IMR-90 (cell line): Measurements from ENCODE around the gene C2orf49. TPM values are rescaled to one million over a fixed set of nuclear protein-coding genes. Genes with fewer than 3 reads are reported as not detected.

Source experiments
- ATAC-seq: fragments of 200-7000 bp; cut with Tn5 transposase; 2 replicates; pipeline ENCODE4 v1.9.1; 2020; ENCODE audit warnings: low read depth, mild to moderate bottlenecking, moderate library complexity
- BruUV-seq: library from RNA; stranded (reverse); fragments of 400-500 nt; replicated peaks from 2 replicates; lab custom pipeline; 2021; lab: Mats Ljungman, UMichigan
- CTCF ChIA-PET: fragments of 300-600 bp; formaldehyde crosslinking; extraction: SDS; loops from one replicate; lab custom pipeline; 2021; ENCODE audit warnings: antibody characterized with exemption; lab: Yijun Ruan, JAX
- POLR2A ChIA-PET: fragments of 300-600 bp; sonication (Branson Sonifier 250); formaldehyde crosslinking; loops from one replicate; lab custom pipeline; 2022; ENCODE audit warnings: antibody characterized with exemption; ENCODE audit not compliant: unreplicated experiment; lab: Charles Lee
- DNase-seq: peaks from one replicate; pipeline ENCODE4 v3.0.0; 2013
- H2AFZ ChIP-seq: replicated peaks from 2 replicates; pipeline ENCODE3; 2013; ENCODE audit warnings: low read length, mild to moderate bottlenecking; ENCODE audit not compliant: poor library complexity
- H2AK5ac ChIP-seq: 2 replicates; pipeline ENCODE4 v1.6.1; 2013; ENCODE audit warnings: low read depth, low read length, inconsistent platforms
- H2AK9ac ChIP-seq: replicated peaks from 2 replicates; pipeline ENCODE3; 2013; ENCODE audit warnings: mild to moderate bottlenecking, low read depth, low read length, moderate library complexity; ENCODE audit not compliant: poor library complexity
- H2BK120ac ChIP-seq: 2 replicates; pipeline ENCODE4 v1.6.1; 2013; ENCODE audit warnings: low read depth, low read length, inconsistent platforms
- H2BK15ac ChIP-seq: 3 replicates; pipeline ENCODE4 v1.6.1; 2013; ENCODE audit warnings: low read depth, low read length, inconsistent platforms
- H2BK20ac ChIP-seq: 2 replicates; pipeline ENCODE4 v1.6.1; 2013; ENCODE audit warnings: low read depth, mild to moderate bottlenecking, inconsistent platforms, low read length, moderate library complexity
- H2BK5ac ChIP-seq: 2 replicates; pipeline ENCODE4 v1.6.1; 2013; ENCODE audit warnings: mild to moderate bottlenecking, low read depth, low read length, inconsistent platforms; ENCODE audit not compliant: poor library complexity, severe bottlenecking
- H3K14ac ChIP-seq: replicated peaks from 2 replicates; pipeline ENCODE4 v1.6.1; 2013; ENCODE audit warnings: low read depth, low read length, inconsistent platforms
- H3K18ac ChIP-seq: 2 replicates; pipeline ENCODE4 v1.6.1; 2013; ENCODE audit warnings: low read depth, low read length, control low read depth
- H3K23ac ChIP-seq: 2 replicates; pipeline ENCODE4 v1.6.1; 2013; ENCODE audit warnings: low read depth, low read length, inconsistent platforms
- H3K27ac ChIP-seq: 2 replicates; pipeline ENCODE4 v1.5.1; 2013; ENCODE audit warnings: mild to moderate bottlenecking, control low read depth, low read length; ENCODE audit not compliant: insufficient read depth
- H3K27me3 ChIP-seq: 2 replicates; pipeline ENCODE4 v1.6.1; 2013; ENCODE audit warnings: low read length; ENCODE audit not compliant: control insufficient read depth, insufficient read depth
- H3K36me3 ChIP-seq: 2 replicates; pipeline ENCODE4 v1.6.1; 2013; ENCODE audit warnings: low read length, mixed read lengths; ENCODE audit not compliant: control insufficient read depth, insufficient read depth
- H3K4ac ChIP-seq: 2 replicates; pipeline ENCODE4 v1.6.1; 2013; ENCODE audit warnings: low read depth, low read length, inconsistent platforms
- H3K4me1 ChIP-seq: 2 replicates; pipeline ENCODE4 v1.6.1; 2013; ENCODE audit warnings: low read length, mixed read lengths; ENCODE audit not compliant: control insufficient read depth, insufficient read depth
- H3K4me2 ChIP-seq: 2 replicates; pipeline ENCODE4 v1.6.1; 2013; ENCODE audit warnings: low read depth, mild to moderate bottlenecking, control low read depth, low read length, moderate library complexity
- H3K4me3 ChIP-seq: 2 replicates; pipeline ENCODE4 v1.5.1; 2013; ENCODE audit warnings: low read depth, mild to moderate bottlenecking, control low read depth, low read length, moderate library complexity; ENCODE audit not compliant: insufficient read depth
- H3K56ac ChIP-seq: 2 replicates; pipeline ENCODE4 v1.6.1; 2013; ENCODE audit warnings: low read length, inconsistent platforms; ENCODE audit not compliant: insufficient read depth; ENCODE audit errors: extremely low read depth
- H3K79me1 ChIP-seq, 2 experiments: 2 replicates each; pipeline ENCODE4 v1.6.1; 2013; ENCODE audit warnings: low read length in 2 of 2, inconsistent platforms in 1 of 2, low read depth in 1 of 2
- H3K9ac ChIP-seq: 2 replicates; pipeline ENCODE4 v1.6.1; 2013; ENCODE audit warnings: low read depth, low read length, control low read depth
- H3K9me1 ChIP-seq: 2 replicates; pipeline ENCODE4 v1.6.1; 2013; ENCODE audit warnings: low read length, inconsistent platforms; ENCODE audit not compliant: insufficient read depth
- H3K9me3 ChIP-seq: 2 replicates; pipeline ENCODE4 v1.6.1; 2013; ENCODE audit warnings: low read length; ENCODE audit not compliant: control insufficient read depth, insufficient read depth
- H4K20me1 ChIP-seq: 2 replicates; pipeline ENCODE4 v1.6.1; 2013; ENCODE audit warnings: low read length, inconsistent platforms; ENCODE audit not compliant: insufficient read depth
- H4K5ac ChIP-seq: 2 replicates; pipeline ENCODE4 v1.6.1; 2013; ENCODE audit warnings: mild to moderate bottlenecking, low read depth, low read length, control low read depth
- H4K8ac ChIP-seq, 2 experiments: 2 replicates each; pipeline ENCODE4 v1.6.1; 2013; ENCODE audit warnings: low read depth in 2 of 2, low read length in 2 of 2, control low read depth in 1 of 2, inconsistent platforms in 1 of 2
- H4K91ac ChIP-seq: 2 replicates; pipeline ENCODE4 v1.6.1; 2013; ENCODE audit warnings: low read depth, low read length, inconsistent platforms; ENCODE audit not compliant: insufficient read depth
- BHLHE40 ChIP-seq: fragments of 150-350 bp; IDR thresholded peaks from 2 replicates; pipeline ENCODE4 v1.6.1; 2016; ENCODE audit warnings: mild to moderate bottlenecking, low read depth, low read length
- CEBPB ChIP-seq: IDR thresholded peaks from 2 replicates; pipeline ENCODE4 v1.6.1; 2012; ENCODE audit warnings: low read depth, low read length, improper control_type of control experiment
- CTCF ChIP-seq: conservative IDR thresholded peaks from 2 replicates; pipeline ENCODE4 v1.5.1; 2012; ENCODE audit warnings: mild to moderate bottlenecking, low read depth, low read length, improper control_type of control experiment
- ELK1 ChIP-seq: fragments of 150-350 bp; IDR thresholded peaks from 2 replicates; pipeline ENCODE4 v1.6.1; 2016; ENCODE audit warnings: low read depth, mild to moderate bottlenecking, low read length, moderate library complexity, borderline replicate concordance
- MAFK ChIP-seq: IDR thresholded peaks from 2 replicates; pipeline ENCODE4 v1.6.1; 2012; ENCODE audit warnings: low read depth, low read length, improper control_type of control experiment
- MAZ ChIP-seq: IDR thresholded peaks from 2 replicates; pipeline ENCODE4 v1.6.1; 2012; ENCODE audit warnings: low read depth, mild to moderate bottlenecking, low read length, improper control_type of control experiment, moderate library complexity, borderline replicate concordance
- MXI1 ChIP-seq: IDR thresholded peaks from 2 replicates; pipeline ENCODE4 v1.6.1; 2012; ENCODE audit warnings: low read depth, mild to moderate bottlenecking, low read length, moderate library complexity, borderline replicate concordance
- RAD21 ChIP-seq: IDR thresholded peaks from 2 replicates; pipeline ENCODE4 v1.6.1; 2012; ENCODE audit warnings: low read length, improper control_type of control experiment
- RCOR1 ChIP-seq: IDR thresholded peaks from 2 replicates; pipeline ENCODE4 v1.6.1; 2012; ENCODE audit warnings: mild to moderate bottlenecking, low read length, improper control_type of control experiment; ENCODE audit not compliant: insufficient replicate concordance
- RFX5 ChIP-seq: IDR thresholded peaks from 2 replicates; pipeline ENCODE4 v1.8.0; 2012; ENCODE audit warnings: low read depth, mild to moderate bottlenecking, low read length, moderate library complexity
- SMC3 ChIP-seq: fragments of 150-350 bp; IDR thresholded peaks from 2 replicates; pipeline ENCODE4 v1.6.1; 2016; ENCODE audit warnings: low read depth, mild to moderate bottlenecking, antibody characterized with exemption, low read length, moderate library complexity
- WGBS, 2 experiments: methylation state at CpG; one replicate each; pipeline versions ENCODE4 v1.1.5 to v1.1.7; 2013; ENCODE audit warnings: missing lambda C conversion rate in 2 of 2; ENCODE audit not compliant: insufficient read length in 1 of 2; ENCODE audit errors: extremely low coverage in 2 of 2; 5-methylcytosine and 5-hydroxymethylcytosine counted together
- dilution Hi-C: fragments of 300-500 bp; cut with HindIII; formaldehyde crosslinking; loops from one replicate; pipeline ENCODE4 v1.14.3; 2018; ENCODE audit warnings: low sequenced_read_pairs; ENCODE audit not compliant: unreplicated experiment
- in situ Hi-C: fragments of 300-500 bp; cut with MboI; formaldehyde crosslinking; loops from 3 replicates; pipeline ENCODE4 v1.14.3; 2019; ENCODE audit warnings: low sequenced_read_pairs, inconsistent platforms, mixed read lengths
- intact Hi-C: fragments of 100-400 bp; cut with micrococcal nuclease; formaldehyde crosslinking; loops from 2 replicates; pipeline ENCODE4 v1.10.0; 2022
- polyA plus RNA-seq, 3 experiments: library from polyadenylated mRNA; depleted of rRNA; stranded (reverse); fragments of >200 nt; gene quantifications; 2 replicates each; pipeline ENCODE4 v1.2.3, GENCODE V29; 2012; ENCODE audit warnings: low replicate concordance in 1 of 3
- total RNA-seq: library from RNA; depleted of rRNA; stranded (reverse); fragments of >200 nt; gene quantifications from 2 replicates; pipeline ENCODE4 v1.2.3, GENCODE V29; 2012

Gene C2orf49
- total and polyA plus RNA-seq, 2 of the 4 experiments (the other 2 are of a cell fraction) = 3.8 to 8.5 TPM

GRCh38 chr2:105339414-105339813, 2.1 kb downstream of the C2orf49 start:
- ChIA-PET CTCF (interaction anchor here (0.5 to 1.2 kb wide), 2 partner anchors 10 to 601 kb away, joined by 3 to 4 read pairs; partner anchors contain the start of gene TGFBRAP1), POLR2A (no interaction called here)
- DNase-seq = no peak
- Histone ChIP-seq H3K18ac (no peak overlapping the region), H3K4me1 (0 out of 2 replicates have a peak, but pooled peaks cover 3% of the 10 kb centered on the region), H2AK9ac (no peak overlapping the region), H2BK15ac (no peak overlapping the region), H3K9ac (no peak overlapping the region), H2BK120ac (no peak overlapping the region), H2AFZ (no peak overlapping the region), H3K27ac (no peak overlapping the region), H3K79me1 (peaks cover 11 to 37% of the 10 kb centered on the region in 2 experiments), H3K27me3 (no peaks in the 10 kb centered on the region), H4K91ac (no peak overlapping the region), H3K36me3 (peaks cover 19% of the 10 kb centered on the region), H3K14ac (no peak overlapping the region), H3K9me1 (no peaks in the 10 kb centered on the region; the same call in 1 of the 2 replicates), H3K23ac (no peak overlapping the region), H3K4me3 (no peak overlapping the region), H4K20me1 (no peaks in the 10 kb centered on the region; the same call in 1 of the 2 replicates), H3K56ac (no peak overlapping the region), H3K9me3 (no peaks in the 10 kb centered on the region), H2BK20ac (no peak overlapping the region), H4K8ac (no peak overlapping the region), H4K5ac (no peak overlapping the region), H3K4me2 (no peak overlapping the region), H3K4ac (no peak overlapping the region), H2BK5ac (no peak overlapping the region), H2AK5ac (no peak overlapping the region)
- BruUV-seq = no TSS peak
- no peak for ATAC-seq
- no peak for TF ChIP-seq RFX5
- TF ChIP-seq BHLHE40 = no peak
- TF ChIP-seq CEBPB = no peak
- TF ChIP-seq CTCF = no peak
- TF ChIP-seq RCOR1 = no peak
- TF ChIP-seq MXI1 = no peak
- no peak for TF ChIP-seq MAFK
- TF ChIP-seq SMC3 = no peak
- no peak for TF ChIP-seq MAZ
- TF ChIP-seq ELK1 = no peak
- no peak for TF ChIP-seq RAD21
- in situ Hi-C loops = loop anchor here (25.0 kb wide), 1 partner anchor 448 kb away; no protein-coding TSS in a partner anchor
- dilution Hi-C loops = no loop called here
- intact Hi-C loops = no loop called here
- WGBS, 2 experiments = no CpG with 5 or more reads among the region's 4 CpGs
